Measurements from ENCODE around the gene BACE2. TPM values are rescaled to one million over a fixed set of nuclear protein-coding genes. Genes with fewer than 3 reads are reported as not detected.

The BACE2 gene
- total RNA-seq, 1 donor from 2014 or later: 16.8 TPM

GRCh38 chr21:41228958-41229357 is 61.0 kb downstream of the BACE2 start:
- Mint-ChIP-seq H3K9me3 (ENCODE audit: unreplicated experiment) (peaks cover 4% of the 10 kb centered on the region), H3K4me1 (ENCODE audit: low read depth, unreplicated experiment) (no peaks in the 10 kb centered on the region), H3K4me3 (ENCODE audit: unreplicated experiment) (no peak overlapping the region), H3K27ac (ENCODE audit: unreplicated experiment) (no peak overlapping the region), H3K27me3 (ENCODE audit: low read depth, unreplicated experiment) (peaks cover 2% of the 10 kb centered on the region), H3K36me3 (ENCODE audit: low read depth, unreplicated experiment) (peaks cover 5% of the 10 kb centered on the region)
- no peak for FAIRE-seq
- Histone ChIP-seq H3K36me3 (ENCODE audit: insufficient read depth, low read length) (peaks cover 4% of the 10 kb centered on the region), H3K79me2 (ENCODE audit: insufficient read depth, low read length) (no peaks in the 10 kb centered on the region), H3K9me3 (ENCODE audit: insufficient read depth, low read depth, low read length) (no peaks in the 10 kb centered on the region), H3K4me1 (ENCODE audit: insufficient read depth, low read length) (no peaks in the 10 kb centered on the region), H3K4me2 (ENCODE audit: low read length) (no peak overlapping the region), H3K27ac (ENCODE audit: low read depth, low read length) (no peak overlapping the region), H3K27me3 (ENCODE audit: insufficient read depth, low read length) (no peaks in the 10 kb centered on the region), H2AFZ (ENCODE audit: low read depth, low read length) (no peak overlapping the region), H3K4me3 (ENCODE audit: insufficient read depth, low read depth, low read length) (no peak overlapping the region), H3K9ac (ENCODE audit: low read length) (no peak overlapping the region), H4K20me1 (ENCODE audit: insufficient read depth, low read length) (peaks cover 6% of the 10 kb centered on the region)
- no peak for DNase-seq (ENCODE audit: low read depth)
- no peak for TF ChIP-seq CTCF (IDR thresholded peaks at IDR 0.05; ENCODE audit: insufficient read depth, low read depth, low read length)
- TF ChIP-seq EZH2 (IDR thresholded peaks at IDR 0.05; ENCODE audit: insufficient read depth, low read length): no peak

GRCh38 chr21:41229509-41230248 is 61.7 kb downstream of the BACE2 start:
- FAIRE-seq (no peak), DNase-seq (ENCODE audit: low read depth) (no peak)
- TF ChIP-seq EZH2 (IDR thresholded peaks at IDR 0.05; ENCODE audit: insufficient read depth, low read length): no peak
- no peak for TF ChIP-seq CTCF (IDR thresholded peaks at IDR 0.05; ENCODE audit: insufficient read depth, low read depth, low read length)
- Mint-ChIP-seq H3K9me3 (ENCODE audit: unreplicated experiment) (peaks cover 4% of the 10 kb centered on the region), H3K27me3 (ENCODE audit: low read depth, unreplicated experiment) (peaks cover 2% of the 10 kb centered on the region), H3K27ac (ENCODE audit: unreplicated experiment) (no peak overlapping the region), H3K4me1 (ENCODE audit: low read depth, unreplicated experiment) (no peaks in the 10 kb centered on the region), H3K4me3 (ENCODE audit: unreplicated experiment) (no peak overlapping the region), H3K36me3 (ENCODE audit: low read depth, unreplicated experiment) (peaks cover 5% of the 10 kb centered on the region)
- Histone ChIP-seq H3K4me2 (ENCODE audit: low read length) (no peak overlapping the region), H3K27ac (ENCODE audit: low read depth, low read length) (no peak overlapping the region), H3K9ac (ENCODE audit: low read length) (no peak overlapping the region), H2AFZ (ENCODE audit: low read depth, low read length) (no peak overlapping the region), H3K27me3 (ENCODE audit: insufficient read depth, low read length) (no peaks in the 10 kb centered on the region), H4K20me1 (ENCODE audit: insufficient read depth, low read length) (peaks cover 6% of the 10 kb centered on the region), H3K4me1 (ENCODE audit: insufficient read depth, low read length) (no peaks in the 10 kb centered on the region), H3K36me3 (ENCODE audit: insufficient read depth, low read length) (peaks cover 4% of the 10 kb centered on the region), H3K9me3 (ENCODE audit: insufficient read depth, low read depth, low read length) (no peaks in the 10 kb centered on the region), H3K4me3 (ENCODE audit: insufficient read depth, low read depth, low read length) (no peak overlapping the region), H3K79me2 (ENCODE audit: insufficient read depth, low read length) (no peaks in the 10 kb centered on the region)

GRCh38 chr21:41230497-41230896 is 62.5 kb downstream of the BACE2 start:
- H3K9ac ChIP-seq (ENCODE audit: low read length): no peak overlapping the region
- no peaks in the 10 kb centered on the region for H3K79me2 ChIP-seq (ENCODE audit: insufficient read depth, low read length)
- no peaks in the 10 kb centered on the region for H3K4me1 ChIP-seq (ENCODE audit: insufficient read depth, low read length)
- H3K4me2 ChIP-seq (ENCODE audit: low read length): no peak overlapping the region
- no peak overlapping the region for H3K27ac ChIP-seq (ENCODE audit: low read depth, low read length)
- peaks cover 5% of the 10 kb centered on the region for H3K36me3 Mint-ChIP-seq (ENCODE audit: low read depth, unreplicated experiment)
- H3K36me3 ChIP-seq (ENCODE audit: insufficient read depth, low read length): peaks cover 4% of the 10 kb centered on the region
- peaks cover 4% of the 10 kb centered on the region for H3K9me3 Mint-ChIP-seq (ENCODE audit: unreplicated experiment)
- no peak overlapping the region for H3K4me3 ChIP-seq (ENCODE audit: insufficient read depth, low read depth, low read length)
- H3K9me3 ChIP-seq (ENCODE audit: insufficient read depth, low read depth, low read length): no peaks in the 10 kb centered on the region
- FAIRE-seq: no peak
- H3K4me3 Mint-ChIP-seq (ENCODE audit: unreplicated experiment): no peak overlapping the region
- DNase-seq (ENCODE audit: low read depth): no peak
- peaks cover 6% of the 10 kb centered on the region for H4K20me1 ChIP-seq (ENCODE audit: insufficient read depth, low read length)
- no peaks in the 10 kb centered on the region for H3K27me3 ChIP-seq (ENCODE audit: insufficient read depth, low read length)
- peaks cover 2% of the 10 kb centered on the region for H3K27me3 Mint-ChIP-seq (ENCODE audit: low read depth, unreplicated experiment)
- no peak overlapping the region for H3K27ac Mint-ChIP-seq (ENCODE audit: unreplicated experiment)
- no peak overlapping the region for H2AFZ ChIP-seq (ENCODE audit: low read depth, low read length)
- TF ChIP-seq CTCF (IDR thresholded peaks at IDR 0.05; ENCODE audit: insufficient read depth, low read depth, low read length) (no peak), EZH2 (IDR thresholded peaks at IDR 0.05; ENCODE audit: insufficient read depth, low read length) (no peak)
- no peaks in the 10 kb centered on the region for H3K4me1 Mint-ChIP-seq (ENCODE audit: low read depth, unreplicated experiment)
